HG02798 (cell line): Measurements from ENCODE around the gene PPP3CA.
A peak's percentile ranks its signal among the peaks of the same experiment; 100 is the strongest.
"Not testable (repeated sequence)": the region's sequence is repeated elsewhere in the genome, so short reads cannot be mapped to it uniquely, and the experiment has no call there.

ENCODE experiments used
- ATAC-seq: cut with Tn5 transposase; IDR thresholded peaks from one replicate; pipeline ENCODE4 v1.9.1; 2021; ENCODE audit warnings: mild to moderate bottlenecking; ENCODE audit not compliant: unreplicated experiment, poor library complexity

Gene PPP3CA

GRCh38 chr4:101184668-101185067, 162.7 kb downstream of the PPP3CA start:
- no peak for ATAC-seq

GRCh38 chr4:101183666-101184373, 163.5 kb downstream of the PPP3CA start:
- no peak for ATAC-seq

- ATAC-seq = no peak
These were observed 164.1 kb downstream of the PPP3CA start for GRCh38 chr4:101183221-101183620.

GRCh38 chr4:101182688-101183087, 164.6 kb downstream of the PPP3CA start:
- not testable (repeated sequence) for ATAC-seq

GRCh38 chr4:101178731-101179130, 168.6 kb downstream of the PPP3CA start:
- ATAC-seq = no peak

GRCh38 chr4:101177154-101177553, 170.2 kb downstream of the PPP3CA start:
- ATAC-seq = no peak

DNA sequence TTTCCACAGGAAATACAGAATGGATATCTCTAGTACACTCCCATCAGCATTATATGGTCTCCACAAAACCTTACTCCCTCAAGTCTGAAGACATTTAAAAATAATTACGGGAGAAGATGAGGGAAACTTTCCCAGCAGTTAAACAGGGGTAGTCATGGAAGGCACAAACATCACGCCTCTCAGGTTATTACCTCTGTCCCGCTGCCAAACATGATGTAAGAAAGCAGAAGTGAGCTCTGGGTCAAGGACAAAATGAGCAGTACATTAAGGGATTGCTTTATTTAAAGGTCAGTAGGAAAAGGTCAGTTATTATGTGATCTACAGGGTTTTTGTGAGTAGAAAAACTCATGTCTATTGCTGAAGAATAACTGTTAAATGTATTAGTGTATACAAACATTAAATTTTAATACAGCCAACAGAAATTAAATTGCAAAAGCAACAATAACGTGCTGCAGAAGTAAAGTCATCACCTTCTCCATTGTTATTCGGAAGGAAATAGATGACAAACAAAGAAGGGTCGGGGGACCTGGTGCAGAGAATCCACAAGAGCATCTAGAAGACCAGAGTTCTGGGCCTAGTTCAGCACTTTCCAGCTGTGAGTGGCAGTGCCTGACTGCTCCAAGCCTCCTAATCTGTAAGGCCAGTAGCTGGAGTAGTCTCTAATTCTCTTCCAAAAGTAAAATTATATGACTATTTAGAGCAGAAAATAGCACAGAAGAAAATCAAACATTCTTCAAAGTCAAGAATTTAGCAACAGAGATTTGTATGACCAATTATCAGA, 171.2 kb downstream of the PPP3CA start:
- ATAC-seq = no peak

- ATAC-seq = no peak
These were observed 172.5 kb downstream of the PPP3CA start for GRCh38 chr4:101174679-101175345.

DNA sequence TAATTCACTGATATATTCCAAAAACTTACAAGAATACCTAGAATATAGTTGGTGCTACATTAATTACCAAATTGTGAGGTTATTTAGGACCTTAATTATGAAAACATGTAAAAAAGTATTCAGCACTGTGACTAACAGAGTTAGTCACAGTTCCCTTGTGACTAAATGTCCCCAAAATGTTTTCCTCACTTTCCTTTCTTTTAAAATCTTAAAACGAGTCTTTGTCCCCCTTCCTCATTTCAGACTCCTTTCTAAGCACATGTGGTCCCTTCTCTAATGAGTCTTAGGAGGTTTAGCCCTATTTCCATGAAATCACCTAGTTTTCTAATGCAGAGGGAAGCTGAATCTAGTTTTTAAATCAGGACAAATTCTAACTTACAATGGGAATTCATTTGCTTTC, 175.0 kb downstream of the PPP3CA start:
- no peak for ATAC-seq

DNA sequence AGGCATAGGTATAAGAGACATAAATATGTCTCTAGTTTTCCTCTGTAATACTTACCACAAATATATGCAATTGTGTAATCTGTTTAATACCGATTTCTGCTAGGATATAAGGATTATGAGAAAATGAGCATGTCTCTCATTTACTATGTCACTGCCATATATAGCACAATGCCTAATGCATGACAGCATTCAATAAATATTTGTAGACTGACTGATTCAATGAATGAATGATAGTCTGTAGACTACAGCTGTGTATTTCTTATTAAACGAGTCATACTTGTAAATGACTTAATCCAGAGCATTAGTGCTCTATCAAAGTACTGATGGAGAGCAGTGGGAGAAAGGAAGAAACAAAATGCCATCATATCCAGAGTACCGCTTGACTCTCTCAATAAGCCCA, 175.6 kb downstream of the PPP3CA start:
- ATAC-seq = no peak

DNA sequence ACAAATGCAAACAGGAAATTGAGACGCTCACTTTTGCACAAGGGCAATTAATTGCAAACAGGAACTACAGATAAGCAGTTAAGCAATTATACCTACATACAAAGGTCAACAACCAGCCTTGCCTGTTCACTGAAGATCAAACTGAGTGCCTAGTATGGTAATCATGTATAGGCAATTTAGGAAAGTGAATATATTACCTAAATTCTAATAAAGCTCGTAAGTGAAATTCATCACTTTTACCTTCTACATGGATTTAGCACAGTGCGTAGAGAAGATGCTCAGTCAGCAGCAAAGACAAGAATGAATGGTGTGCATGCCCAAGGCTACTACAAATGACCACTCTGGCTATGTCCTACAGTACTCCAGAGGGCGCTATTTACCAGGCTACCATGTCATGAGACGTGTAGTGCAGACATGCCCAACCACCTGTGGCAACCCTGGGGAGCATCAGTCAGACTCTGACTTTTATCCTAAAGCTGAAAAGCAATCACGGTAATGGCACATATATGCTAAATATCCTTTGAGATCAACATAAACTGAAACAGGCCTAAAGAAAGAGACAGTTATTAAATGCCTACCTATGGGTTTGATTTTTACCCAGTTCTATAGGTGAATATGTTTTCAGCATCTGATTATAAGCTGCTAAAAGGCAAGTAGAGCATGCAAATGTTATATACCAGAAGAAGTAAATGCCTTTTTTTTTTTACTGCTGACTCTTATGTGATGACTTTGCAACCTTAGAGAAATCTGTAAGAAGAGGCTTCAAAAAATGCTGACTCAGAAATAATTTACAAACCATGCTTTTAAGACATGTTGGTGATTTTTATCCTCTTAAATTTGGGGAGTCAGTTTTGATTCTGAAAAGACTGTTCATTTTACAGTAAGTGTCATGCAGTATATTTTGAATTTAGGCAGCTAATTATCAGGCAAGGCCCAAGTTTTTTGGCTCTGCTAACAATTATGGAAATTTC, 178.0 kb downstream of the PPP3CA start:
- peak; percentile 100 for ATAC-seq

- no peak for ATAC-seq
These were observed 183.4 kb downstream of the PPP3CA start for GRCh38 chr4:101163936-101164335.

DNA sequence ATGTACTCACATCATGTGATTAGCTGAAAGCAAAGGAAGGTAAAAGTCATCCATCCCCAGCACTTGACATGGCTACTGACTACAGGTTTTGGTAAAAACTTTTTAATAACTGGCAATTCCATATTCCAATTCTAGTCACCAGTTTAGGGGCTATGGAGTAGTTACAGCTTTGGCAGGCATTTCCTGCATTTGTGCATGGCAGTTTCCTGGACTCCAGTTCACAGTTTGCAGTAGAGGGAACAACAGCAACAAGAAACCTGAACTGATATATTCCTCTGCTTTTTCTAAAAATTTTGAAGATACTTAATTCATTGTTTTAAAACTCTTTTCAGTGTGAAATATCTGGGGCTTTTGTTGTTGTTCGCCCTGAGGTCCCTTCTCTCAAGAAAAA, 184.3 kb downstream of the PPP3CA start:
- no peak for ATAC-seq

GRCh38 chr4:101160792-101161592, 186.3 kb downstream of the PPP3CA start:
- ATAC-seq = no peak

DNA sequence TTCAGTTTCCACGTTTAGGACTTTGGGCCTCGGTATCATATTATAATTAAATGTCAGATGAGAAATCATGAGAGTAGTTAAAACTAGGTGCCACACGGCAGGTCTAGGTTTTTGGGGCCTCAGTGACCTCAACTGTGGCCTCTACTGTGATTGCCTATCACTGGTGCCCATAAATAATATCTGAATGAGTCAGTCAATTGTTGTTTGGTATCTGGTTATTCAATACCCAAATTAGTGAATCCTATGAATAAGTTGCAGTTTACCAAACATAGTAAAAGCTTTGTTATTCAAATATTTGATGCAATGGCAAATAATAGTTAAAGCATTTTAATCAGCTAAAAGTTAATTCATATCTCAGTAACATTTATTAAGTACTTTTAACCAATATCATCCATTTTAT, 188.8 kb downstream of the PPP3CA start:
- ATAC-seq = no peak

- ATAC-seq = no peak
These were observed 189.2 kb downstream of the PPP3CA start for GRCh38 chr4:101158134-101158482.

GRCh38 chr4:101157415-101158133, 189.8 kb downstream of the PPP3CA start:
- no peak for ATAC-seq

DNA sequence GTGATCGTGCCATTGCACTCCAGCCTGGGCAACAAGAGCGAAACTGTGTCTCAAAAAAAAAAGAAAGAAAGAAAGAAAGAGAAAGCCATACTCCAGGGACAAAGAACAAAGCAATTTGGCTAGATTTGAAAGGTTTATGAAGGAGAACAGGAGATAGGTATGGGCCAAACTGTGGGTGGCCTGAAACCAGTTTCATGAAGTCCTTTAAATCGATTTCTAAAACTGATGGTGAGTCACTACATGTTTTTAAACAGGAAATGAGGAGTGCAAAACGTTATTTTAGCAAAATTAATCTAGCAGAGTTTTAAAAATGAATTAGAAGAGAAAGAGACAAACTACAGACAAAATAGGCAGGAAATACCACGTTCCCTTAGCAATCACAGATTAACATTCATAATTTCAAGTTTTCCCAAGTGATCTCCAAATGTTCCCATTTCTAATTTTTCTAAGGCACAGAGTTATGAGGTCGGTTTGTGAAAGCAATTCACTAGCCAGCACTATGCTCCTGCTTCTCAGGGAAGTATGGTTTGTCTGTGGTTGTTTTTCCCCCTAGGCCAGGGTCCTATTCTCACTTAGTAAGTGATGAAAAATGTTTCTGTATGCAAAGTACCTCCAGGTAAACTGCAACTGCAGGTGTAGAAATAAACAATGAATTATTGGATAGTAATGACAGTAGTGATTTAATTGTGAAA, 190.6 kb downstream of the PPP3CA start:
- ATAC-seq = no peak
